DND-41 (cell line): ENCODE measurements around the gene UBE2H.

ENCODE experiments used
- ATAC-seq: fragments of 200-7000 bp; cut with Tn5 transposase; 3 replicates; pipeline ENCODE4 v1.9.1; 2021; ENCODE audit warnings: low read depth; ENCODE audit not compliant: insufficient read depth
- DNase-seq: peaks from one replicate; pipeline ENCODE4 v3.0.0-alpha.2; 2020
- H2AFZ ChIP-seq: 2 replicates; pipeline ENCODE4 v1.6.0; 2012; ENCODE audit warnings: low read depth, low read length
- H3K27ac ChIP-seq: 2 replicates; pipeline ENCODE4 v1.5.1; 2012; ENCODE audit warnings: low read length, inconsistent platforms
- H3K27me3 ChIP-seq: fragments of 200-600 bp; sonication (generic); 2 replicates; pipeline ENCODE4 v1.6.0; 2012; ENCODE audit warnings: low read length, mild to moderate bottlenecking, inconsistent platforms; ENCODE audit not compliant: insufficient read depth, poor library complexity
- H3K36me3 ChIP-seq: 2 replicates; pipeline ENCODE4 v1.5.1; 2012; ENCODE audit warnings: low read length, inconsistent platforms; ENCODE audit not compliant: insufficient read depth
- H3K4me1 ChIP-seq: 2 replicates; pipeline ENCODE4 v1.5.1; 2012; ENCODE audit warnings: mild to moderate bottlenecking, low read length; ENCODE audit not compliant: insufficient read depth
- H3K4me2 ChIP-seq: 2 replicates; pipeline ENCODE4 v1.6.0; 2012; ENCODE audit warnings: mild to moderate bottlenecking, moderate library complexity, low read length, inconsistent platforms; ENCODE audit not compliant: insufficient read depth
- H3K4me3 ChIP-seq, 2 experiments: fragments of 200-600 bp in 1 of 2; shearing (Covaris generic) in 1 of 2; 2 replicates each; pipeline ENCODE4 v1.5.1; 2012 to 2016; ENCODE audit warnings: inconsistent platforms in 2 of 2, low read length in 2 of 2, mild to moderate bottlenecking in 2 of 2, low read depth in 1 of 2, moderate library complexity in 1 of 2
- H3K79me2 ChIP-seq: 2 replicates; pipeline ENCODE4 v1.6.0; 2012; ENCODE audit warnings: low read length, inconsistent platforms; ENCODE audit not compliant: insufficient read depth
- H3K9ac ChIP-seq: 2 replicates; pipeline ENCODE4 v1.6.0; 2012; ENCODE audit warnings: low read depth, mild to moderate bottlenecking, inconsistent platforms, low read length, moderate library complexity
- H3K9me3 ChIP-seq: 2 replicates; pipeline ENCODE4 v1.5.1; 2012; ENCODE audit warnings: low read length, moderate library complexity, mild to moderate bottlenecking, inconsistent platforms; ENCODE audit not compliant: insufficient read depth, severe bottlenecking
- H4K20me1 ChIP-seq: 2 replicates; pipeline ENCODE4 v1.6.0; 2012; ENCODE audit warnings: low read length; ENCODE audit not compliant: insufficient read depth
- EZH2 ChIP-seq: IDR thresholded peaks from 3 replicates; pipeline ENCODE4 v1.6.1; 2012; ENCODE audit warnings: borderline replicate concordance, low read depth, mild to moderate bottlenecking, moderate library complexity, low read length, inconsistent platforms; ENCODE audit not compliant: severe bottlenecking
- TF ChIP-seq, protein P1 (sequence below): IDR thresholded peaks from 2 replicates; pipeline ENCODE4 v1.5.1; 2012; ENCODE audit warnings: borderline replicate concordance, low read length, moderate library complexity, mild to moderate bottlenecking; ENCODE audit not compliant: poor library complexity, severe bottlenecking; ENCODE audit errors: extremely low read depth

Gene UBE2H

DNA sequence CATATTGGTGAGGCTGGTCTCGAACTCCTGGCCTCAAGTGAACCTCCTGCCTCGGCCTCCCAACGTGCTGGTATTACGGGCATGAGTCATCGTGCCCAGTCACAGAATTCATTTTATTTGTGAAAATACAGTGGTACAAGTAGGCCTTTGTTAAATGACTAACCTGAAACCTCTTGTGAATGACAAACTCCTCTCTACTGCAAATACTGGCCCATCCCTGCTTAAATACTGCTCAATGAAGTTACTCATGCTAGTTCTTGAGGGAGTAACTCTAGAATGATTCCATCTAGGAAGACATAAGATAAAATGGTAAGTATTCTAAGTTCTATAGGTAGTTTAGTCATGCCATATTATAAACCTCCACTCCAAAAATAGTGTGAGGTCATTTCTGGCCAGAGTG is 80.7 kb downstream of the UBE2H start:
- no peaks in the 10 kb centered on the region for H3K9me3 ChIP-seq
- no peak overlapping the region for H3K4me2 ChIP-seq
- no peak overlapping the region for H3K27ac ChIP-seq
- DNase-seq, result no peak
- TF ChIP-seq EZH2, result no peak
- TF ChIP-seq, protein P1, sequence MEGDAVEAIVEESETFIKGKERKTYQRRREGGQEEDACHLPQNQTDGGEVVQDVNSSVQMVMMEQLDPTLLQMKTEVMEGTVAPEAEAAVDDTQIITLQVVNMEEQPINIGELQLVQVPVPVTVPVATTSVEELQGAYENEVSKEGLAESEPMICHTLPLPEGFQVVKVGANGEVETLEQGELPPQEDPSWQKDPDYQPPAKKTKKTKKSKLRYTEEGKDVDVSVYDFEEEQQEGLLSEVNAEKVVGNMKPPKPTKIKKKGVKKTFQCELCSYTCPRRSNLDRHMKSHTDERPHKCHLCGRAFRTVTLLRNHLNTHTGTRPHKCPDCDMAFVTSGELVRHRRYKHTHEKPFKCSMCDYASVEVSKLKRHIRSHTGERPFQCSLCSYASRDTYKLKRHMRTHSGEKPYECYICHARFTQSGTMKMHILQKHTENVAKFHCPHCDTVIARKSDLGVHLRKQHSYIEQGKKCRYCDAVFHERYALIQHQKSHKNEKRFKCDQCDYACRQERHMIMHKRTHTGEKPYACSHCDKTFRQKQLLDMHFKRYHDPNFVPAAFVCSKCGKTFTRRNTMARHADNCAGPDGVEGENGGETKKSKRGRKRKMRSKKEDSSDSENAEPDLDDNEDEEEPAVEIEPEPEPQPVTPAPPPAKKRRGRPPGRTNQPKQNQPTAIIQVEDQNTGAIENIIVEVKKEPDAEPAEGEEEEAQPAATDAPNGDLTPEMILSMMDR, result no peak
- H3K4me1 ChIP-seq, result no peaks in the 10 kb centered on the region
- no peak overlapping the region for H3K4me3 ChIP-seq
- no peaks in the 10 kb centered on the region for H3K79me2 ChIP-seq
- no peak overlapping the region for H3K9ac ChIP-seq
- H4K20me1 ChIP-seq, result no peaks in the 10 kb centered on the region
- H3K27me3 ChIP-seq, result no peaks in the 10 kb centered on the region
- ATAC-seq, result no peak
- no peaks in the 10 kb centered on the region for H3K36me3 ChIP-seq
- no peak overlapping the region for H2AFZ ChIP-seq

DNA sequence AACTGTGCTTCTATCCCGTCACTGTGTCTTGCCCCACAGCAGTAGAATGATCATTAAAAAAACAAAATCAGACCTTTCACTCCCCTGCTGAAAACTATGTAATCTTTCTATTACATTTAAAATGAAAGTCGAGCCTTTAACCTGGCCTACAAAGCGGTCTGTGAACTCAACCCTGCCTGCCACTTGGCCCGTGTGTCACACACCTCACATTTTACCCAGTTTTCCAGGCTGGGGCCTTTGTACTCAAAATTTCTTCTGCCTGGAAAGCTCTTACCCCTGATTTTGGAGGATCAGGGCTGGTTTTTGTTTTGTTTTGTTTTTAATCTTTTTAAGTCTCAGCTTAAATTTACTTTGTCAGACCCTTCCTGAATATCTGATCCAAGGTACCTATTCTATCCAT is 82.1 kb downstream of the UBE2H start:
- Histone ChIP-seq H3K4me3 (no peak overlapping the region), H4K20me1 (no peaks in the 10 kb centered on the region), H3K79me2 (no peaks in the 10 kb centered on the region), H3K27ac (no peak overlapping the region), H2AFZ (no peak overlapping the region), H3K9me3 (no peaks in the 10 kb centered on the region), H3K4me2 (no peak overlapping the region), H3K4me1 (no peaks in the 10 kb centered on the region), H3K36me3 (no peaks in the 10 kb centered on the region), H3K9ac (no peak overlapping the region), H3K27me3 (no peaks in the 10 kb centered on the region)
- DNase-seq (no peak), ATAC-seq (no peak)
- no peak for TF ChIP-seq EZH2
- TF ChIP-seq, protein P1, result no peak

DNA sequence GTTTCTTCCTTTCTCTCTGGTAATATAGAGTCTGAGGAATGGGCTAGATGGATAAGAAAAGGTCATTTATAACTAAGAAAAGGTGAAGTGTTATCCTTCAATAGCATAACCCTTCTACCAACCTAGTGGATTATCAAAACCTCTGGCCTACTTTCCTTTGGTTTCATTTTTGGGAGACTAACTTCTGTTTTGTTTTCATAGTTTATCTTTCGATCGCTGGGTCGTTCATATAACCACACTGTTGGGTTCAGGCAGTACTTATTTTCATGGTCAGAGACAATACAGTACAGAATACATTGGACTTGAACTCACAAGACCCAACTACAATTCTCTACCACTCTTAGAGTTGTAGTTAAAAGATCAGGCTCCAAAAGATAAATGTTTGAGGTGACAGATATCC is 86.5 kb downstream of the UBE2H start:
- Histone ChIP-seq H3K4me1 (no peaks in the 10 kb centered on the region), H3K9me3 (no peaks in the 10 kb centered on the region), H3K4me3 (no peak overlapping the region), H3K4me2 (no peak overlapping the region), H3K79me2 (no peaks in the 10 kb centered on the region), H3K36me3 (no peaks in the 10 kb centered on the region), H2AFZ (no peak overlapping the region), H3K27me3 (no peaks in the 10 kb centered on the region), H3K27ac (no peak overlapping the region), H4K20me1 (no peaks in the 10 kb centered on the region), H3K9ac (no peak overlapping the region)
- TF ChIP-seq, protein P1, result no peak
- TF ChIP-seq EZH2, result no peak
- ATAC-seq (no peak), DNase-seq (no peak)

DNA sequence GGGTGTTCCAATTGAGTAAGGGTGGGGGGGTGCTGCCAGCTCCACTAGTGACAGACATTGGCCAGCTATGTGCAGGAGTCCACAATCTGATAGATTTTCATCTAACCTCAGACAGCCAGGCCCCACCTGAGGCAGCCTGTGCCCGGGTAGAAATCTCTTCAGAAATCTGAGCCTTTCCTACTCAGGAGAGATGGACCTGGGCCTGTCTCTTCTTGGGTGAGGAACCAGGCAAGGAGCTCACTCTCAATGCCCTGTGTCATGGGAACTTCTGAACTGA is 86.9 kb downstream of the UBE2H start:
- ATAC-seq, result peak; percentile 19; the same call in 1 of the 3 replicates
- Histone ChIP-seq H2AFZ (no peak overlapping the region), H4K20me1 (no peaks in the 10 kb centered on the region), H3K4me1 (no peaks in the 10 kb centered on the region), H3K36me3 (no peaks in the 10 kb centered on the region), H3K9ac (no peak overlapping the region), H3K79me2 (no peaks in the 10 kb centered on the region), H3K4me2 (no peak overlapping the region), H3K27me3 (no peaks in the 10 kb centered on the region), H3K4me3 (no peak overlapping the region), H3K9me3 (no peaks in the 10 kb centered on the region), H3K27ac (no peak overlapping the region)
- DNase-seq, result no peak
- TF ChIP-seq, protein P1, result no peak
- no peak for TF ChIP-seq EZH2
